Measurements from ENCODE around the gene SMIM15.

GRCh38 chr5:61176631-61177030, 14.4 kb upstream of the SMIM15 start:
- TF ChIP-seq MAX (IDR thresholded peaks at IDR 0.05; ENCODE audit: low read depth) (no peak), RAD21 (IDR thresholded peaks at IDR 0.05; ENCODE audit: low read length) (no peak), REST (IDR thresholded peaks at IDR 0.05; ENCODE audit: low read depth, low read length) (no peak)
